ENCODE measurements around the gene PSMD3. TPM values are rescaled to one million over a fixed set of nuclear protein-coding genes. Genes with fewer than 3 reads are reported as not detected.

The PSMD3 gene
- total RNA-seq, 1 experiment from 2014 or later = 229 TPM

- DNase-seq (ENCODE audit: low spot score) = no peak
Observed at GRCh38 chr17:39960524-39961041, 20.0 kb upstream of the PSMD3 start.

- no peak for DNase-seq (ENCODE audit: low spot score)
Observed at GRCh38 chr17:39962642-39963220, 17.9 kb upstream of the PSMD3 start, which contains the start of gene GSDMA. GSDMA (plus strand) TSS chr17:39963004; CDS start chr17:39965688, 2,684 bp downstream.

- DNase-seq (ENCODE audit: low spot score) = peak; percentile 20
Observed at GRCh38 chr17:39963829-39964228, 16.8 kb upstream of the PSMD3 start.

GRCh38 chr17:39965017-39965699, 15.4 kb upstream of the PSMD3 start:
- no peak for DNase-seq (ENCODE audit: low spot score)

DNA sequence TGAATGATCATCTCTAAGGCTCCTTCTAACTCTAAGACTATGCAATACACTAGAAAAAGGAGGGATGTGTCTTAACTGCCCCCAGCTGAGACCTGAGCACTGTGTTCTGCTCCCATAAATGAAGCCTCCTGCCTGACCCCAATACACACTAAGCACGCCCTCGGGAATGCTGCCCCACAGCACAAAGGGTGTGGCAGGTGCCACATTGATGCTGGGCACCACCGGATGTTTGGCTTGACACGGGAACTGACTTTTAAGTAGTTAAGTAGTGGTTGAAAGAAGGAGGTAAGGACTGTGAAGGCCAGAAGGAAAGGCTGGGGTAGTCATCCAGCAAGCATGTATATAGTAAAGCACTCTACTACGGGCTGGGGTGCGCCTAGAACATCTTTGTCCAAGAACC, 13.8 kb upstream of the PSMD3 start:
- DNase-seq (ENCODE audit: low spot score) = no peak

GRCh38 chr17:39968761-39969160, 11.8 kb upstream of the PSMD3 start:
- DNase-seq (ENCODE audit: low spot score) = no peak

- no peak for DNase-seq (ENCODE audit: low spot score)
Observed at GRCh38 chr17:39969375-39969774, 11.2 kb upstream of the PSMD3 start.

DNA sequence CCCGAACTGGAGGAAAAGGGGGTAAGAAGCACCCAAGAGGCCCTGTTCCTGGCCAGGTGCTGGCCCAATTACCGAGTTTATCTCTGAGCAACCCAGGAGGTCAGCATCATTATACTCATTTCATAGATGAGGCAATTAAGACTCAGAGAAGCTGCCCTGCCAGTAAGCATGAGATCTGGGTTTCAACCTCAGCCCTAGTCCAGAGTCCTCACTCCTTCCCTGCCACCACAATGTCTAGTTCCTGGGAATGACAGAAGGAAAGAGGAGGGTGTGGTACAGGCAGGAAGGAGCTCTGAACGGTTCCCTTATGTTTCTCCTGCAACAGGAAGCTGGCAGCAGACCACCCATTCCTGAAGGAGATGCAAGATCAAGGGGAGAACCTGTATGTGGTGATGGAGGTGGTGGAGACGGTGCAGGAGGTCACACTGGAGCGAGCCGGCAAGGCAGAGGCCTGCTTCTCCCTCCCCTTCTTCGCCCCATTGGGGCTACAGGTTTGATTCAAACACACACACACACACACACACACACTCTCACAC, 10.4 kb upstream of the PSMD3 start:
- no peak for DNase-seq (ENCODE audit: low spot score)

- DNase-seq (ENCODE audit: low spot score) = no peak
Observed at GRCh38 chr17:39971076-39971603, 9.5 kb upstream of the PSMD3 start.

DNA sequence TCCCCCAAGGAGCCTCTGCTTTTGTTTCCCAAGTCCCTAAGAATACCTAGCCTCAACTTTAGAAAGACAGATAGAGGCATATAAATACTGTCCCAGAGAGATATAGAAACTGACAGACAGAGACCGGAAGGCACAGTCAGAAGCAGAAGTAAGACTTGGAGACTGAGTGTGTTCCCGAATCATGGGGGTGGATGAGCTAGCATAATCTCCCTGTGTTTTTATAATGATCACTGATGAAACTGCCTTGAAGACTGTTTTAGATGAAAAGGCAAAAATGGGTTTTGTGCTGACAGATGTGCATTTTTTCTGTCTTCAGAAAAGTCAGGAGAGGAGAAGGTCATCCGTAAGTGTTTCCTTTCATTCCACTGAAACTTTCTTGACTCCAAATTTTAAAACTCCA, 8.3 kb upstream of the PSMD3 start:
- DNase-seq (ENCODE audit: low spot score) = no peak

GRCh38 chr17:39973496-39973895, 7.1 kb upstream of the PSMD3 start:
- DNase-seq (ENCODE audit: low spot score) = no peak

- DNase-seq (ENCODE audit: low spot score) = no peak
Observed at GRCh38 chr17:39974433-39974832, 6.2 kb upstream of the PSMD3 start.

DNA sequence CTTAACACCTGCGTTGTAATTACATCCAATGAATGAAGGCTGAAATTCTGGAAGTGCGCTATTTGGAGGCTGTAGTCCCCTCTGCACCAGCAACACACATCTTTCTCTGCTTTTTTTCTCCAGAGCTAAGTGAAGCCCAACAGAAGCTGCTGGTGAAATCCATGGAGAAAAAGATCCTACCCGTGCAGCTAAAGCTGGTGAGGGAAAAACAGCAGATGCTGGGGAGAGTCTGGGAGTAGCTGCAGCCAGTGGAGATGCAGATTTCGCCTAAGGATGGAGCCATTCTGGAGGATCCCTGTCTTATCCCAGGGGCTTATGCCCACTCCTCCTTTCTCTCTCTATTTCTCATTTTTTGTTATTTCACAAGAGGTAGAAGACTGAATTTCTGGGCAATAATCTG, 4.8 kb upstream of the PSMD3 start:
- no peak for DNase-seq (ENCODE audit: low spot score)

GRCh38 chr17:39979016-39979670, 1.5 kb upstream of the PSMD3 start:
- peak; percentile 80 for DNase-seq (ENCODE audit: low spot score)

DNA sequence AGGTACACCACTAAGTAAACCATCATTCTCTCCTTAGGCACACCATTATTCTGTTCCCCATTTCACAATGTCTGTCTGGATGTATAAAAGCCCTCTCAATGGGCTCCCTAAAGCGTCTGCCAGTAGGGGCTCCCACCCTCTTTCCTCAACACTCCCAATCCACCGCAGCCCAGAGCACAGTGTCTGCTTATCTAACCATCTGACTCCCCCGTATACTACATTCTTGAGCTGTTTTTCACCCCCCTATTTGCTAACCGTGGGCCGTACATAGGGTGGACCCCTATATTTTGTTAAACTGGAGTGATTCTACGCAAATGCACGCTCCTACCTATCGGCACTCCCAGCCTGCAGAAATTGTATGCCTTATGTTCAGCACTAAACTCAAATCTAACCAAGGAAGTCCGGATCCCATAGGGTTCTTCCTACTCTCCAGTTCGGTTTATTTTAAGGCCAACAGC, 685 bp upstream of the PSMD3 start:
- peak; percentile 17 for DNase-seq (ENCODE audit: low spot score)

DNA sequence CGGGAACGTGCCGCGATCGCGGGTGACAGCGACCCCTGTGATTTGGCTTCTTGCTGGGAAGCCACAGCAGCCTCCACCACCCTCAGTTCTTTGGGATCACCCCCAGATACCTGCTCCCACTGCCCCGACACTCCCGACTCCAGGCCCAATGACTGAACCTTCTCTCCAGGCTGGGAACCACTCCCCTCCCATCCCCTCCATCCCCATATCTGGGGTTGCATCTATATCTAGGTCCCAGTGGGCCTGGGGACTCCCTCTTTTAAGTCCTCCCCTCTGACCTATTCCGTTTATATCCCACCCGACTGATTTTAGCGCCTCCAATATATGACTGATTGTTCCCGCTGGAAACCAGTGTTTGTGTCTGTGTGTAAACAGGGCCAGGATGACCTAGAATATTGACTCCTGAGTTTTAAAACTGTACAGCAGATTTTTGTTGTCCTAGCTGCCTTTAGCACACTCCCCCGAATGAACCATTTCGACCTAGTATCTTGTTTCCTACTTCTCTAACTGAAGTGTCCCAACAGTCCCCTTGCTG, 667 bp downstream of the PSMD3 start:
- no peak for DNase-seq (ENCODE audit: low spot score)

- no peak for DNase-seq (ENCODE audit: low spot score)
Observed at GRCh38 chr17:39981766-39982375, 1.3 kb downstream of the PSMD3 start.

- DNase-seq (ENCODE audit: low spot score) = no peak
Observed at GRCh38 chr17:39988206-39988810, 7.7 kb downstream of the PSMD3 start.

DNA sequence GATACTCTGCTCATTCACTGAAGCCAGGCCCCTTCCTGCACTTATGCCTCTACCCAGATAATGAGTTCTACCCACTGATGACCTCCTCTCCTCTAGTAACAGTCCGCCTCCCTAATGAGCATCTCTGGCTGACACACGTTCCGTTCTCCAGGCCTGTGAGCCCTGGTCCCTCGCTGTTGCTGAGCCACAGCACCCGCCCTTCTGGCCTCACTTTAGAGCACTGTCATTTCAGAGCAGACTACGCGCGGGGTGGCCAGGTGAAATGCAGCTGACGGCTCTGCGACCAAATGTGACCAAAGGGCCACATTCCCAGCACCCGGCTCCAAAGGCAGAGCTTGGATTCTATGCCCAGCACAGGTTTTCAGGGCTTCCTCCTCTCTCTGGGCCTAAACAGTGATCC, 13.8 kb downstream of the PSMD3 start:
- DNase-seq (ENCODE audit: low spot score) = no peak

GRCh38 chr17:39995438-39995837, 14.8 kb downstream of the PSMD3 start:
- no peak for DNase-seq (ENCODE audit: low spot score)

DNA sequence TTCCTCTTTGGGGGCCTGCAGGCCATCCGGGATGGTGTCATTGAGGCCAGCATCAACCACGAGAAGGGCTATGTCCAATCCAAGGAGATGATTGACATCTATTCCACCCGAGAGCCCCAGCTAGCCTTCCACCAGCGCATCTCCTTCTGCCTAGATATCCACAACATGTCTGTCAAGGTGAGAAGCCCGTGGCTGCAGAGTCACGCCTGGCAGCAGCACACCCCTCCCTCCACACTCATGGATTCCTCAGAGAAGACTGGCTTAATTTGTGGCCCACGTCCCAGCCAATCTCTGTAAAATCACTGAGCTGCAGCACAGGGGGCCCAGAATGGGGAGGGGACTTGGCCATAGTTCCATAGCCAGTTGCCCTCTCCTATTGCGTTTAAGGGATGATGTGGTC, 15.6 kb downstream of the PSMD3 start:
- DNase-seq (ENCODE audit: low spot score) = no peak
